K562 (cell line): ENCODE results near the gene C18orf63. TPM values are rescaled to one million over a fixed set of nuclear protein-coding genes. Genes with fewer than 3 reads are reported as not detected.

Source experiments
- ATAC-seq: fragments of 200-7000 bp; cut with Tn5 transposase; 3 replicates; pipeline ENCODE4 v1.9.1; 2020; ENCODE audit warnings: moderate library complexity
- BruUV-seq: library from RNA; stranded (reverse); fragments of 400-500 nt; replicated peaks from 2 replicates; lab custom pipeline; 2021; lab: Mats Ljungman, UMichigan
- CTCF ChIA-PET: fragments of 300-600 bp; formaldehyde crosslinking; extraction: SDS; loops from one replicate; lab custom pipeline; 2021; ENCODE audit warnings: low intra/inter-chr PET ratio; lab: Yijun Ruan, JAX
- POLR2A ChIA-PET: fragments of 300-600, 350-650 bp; sonication (Branson Sonifier 250); formaldehyde crosslinking; extraction: SDS; loops from one replicate; lab custom pipeline; 2021; ENCODE audit warnings: antibody characterized with exemption, inconsistent platforms; lab: Yijun Ruan, JAX
- DNase-seq, 4 experiments: peaks; one replicate each; pipeline versions ENCODE4 v3.0.0 to v3.0.0-alpha.2; 2011 to 2018; ENCODE audit warnings: low spot score in 3 of 4, mixed read lengths in 3 of 4; ENCODE audit errors: extremely low read depth in 1 of 4
- FAIRE-seq: peaks from 2 replicates; lab custom pipeline; 2011; peaks lifted over from hg19 to GRCh38; lab: Jason Lieb, UNC
- H2AFZ ChIP-seq: 2 replicates; pipeline ENCODE4 v1.6.0; 2011; ENCODE audit warnings: low read depth, low read length, control low read depth, inconsistent platforms
- H3K27ac ChIP-seq: fragments of 200-600 bp; 3 replicates; pipeline ENCODE4 v1.8.0; 2011; ENCODE audit warnings: low read depth, mild to moderate bottlenecking, control low read depth, inconsistent platforms, low read length, moderate library complexity, mixed read lengths; ENCODE audit errors: extremely low read depth
- H3K27me3 ChIP-seq, 2 experiments: fragments of 300-600 bp in 1 of 2; 2 replicates in 1 of 2; 3 replicates in 1 of 2; pipeline versions ENCODE4 v1.6.0 to v1.8.0; 2011; ENCODE audit warnings: inconsistent platforms in 2 of 2, low read length in 2 of 2, mild to moderate bottlenecking in 1 of 2, mixed read lengths in 1 of 2, moderate library complexity in 1 of 2; ENCODE audit not compliant: control insufficient read depth in 2 of 2, insufficient read depth in 2 of 2
- H3K36me3 ChIP-seq: fragments of 300-600 bp; 3 replicates; pipeline ENCODE4 v1.8.0; 2011; ENCODE audit warnings: mild to moderate bottlenecking, low read length, inconsistent platforms; ENCODE audit not compliant: control insufficient read depth, insufficient read depth
- H3K4me1 ChIP-seq, 2 experiments: fragments of 200-600 bp in 1 of 2; replicated peaks in 1 of 2; 2 replicates in 1 of 2; 3 replicates in 1 of 2; pipeline versions ENCODE4 v1.5.1 to v1.8.0; 2011; ENCODE audit warnings: inconsistent platforms in 2 of 2, low read length in 2 of 2, mild to moderate bottlenecking in 1 of 2, mixed read lengths in 1 of 2, moderate library complexity in 1 of 2; ENCODE audit not compliant: control insufficient read depth in 2 of 2, insufficient read depth in 2 of 2
- H3K4me2 ChIP-seq: 2 replicates; pipeline ENCODE4 v1.6.1; 2011; ENCODE audit warnings: low read length, control low read depth, inconsistent platforms, mixed read lengths; ENCODE audit not compliant: insufficient read depth
- H3K4me3 ChIP-seq: fragments of 200-600 bp; sonication (generic), shearing (Covaris generic); 2 replicates; pipeline ENCODE4 v1.5.1; 2016; ENCODE audit warnings: control low read depth, inconsistent platforms
- H3K79me2 ChIP-seq: fragments of 200-600 bp; 3 replicates; pipeline ENCODE4 v1.8.0; 2011; ENCODE audit warnings: low read length, inconsistent platforms; ENCODE audit not compliant: control insufficient read depth, insufficient read depth
- H3K9ac ChIP-seq, 2 experiments: 2 replicates each; pipeline versions ENCODE4 v1.6.0 to v1.6.1; 2011; ENCODE audit warnings: low read depth in 2 of 2, low read length in 2 of 2, control low read depth in 1 of 2, inconsistent platforms in 1 of 2, mild to moderate bottlenecking in 1 of 2, mixed read lengths in 1 of 2; ENCODE audit not compliant: insufficient read depth in 1 of 2
- H3K9me1 ChIP-seq: one replicate; pipeline ENCODE4 v1.6.0; 2011; ENCODE audit warnings: inconsistent platforms, mild to moderate bottlenecking, low read length, moderate library complexity; ENCODE audit not compliant: control insufficient read depth, insufficient read depth
- H3K9me3 ChIP-seq: replicated peaks from 2 replicates; pipeline ENCODE4 v1.5.1; 2011; ENCODE audit warnings: low read depth, low read length, inconsistent platforms; ENCODE audit not compliant: control insufficient read depth, insufficient read depth
- H4K20me1 ChIP-seq: replicated peaks from 2 replicates; pipeline ENCODE4 v1.6.1; 2011; ENCODE audit warnings: low read length, inconsistent platforms, mixed read lengths; ENCODE audit not compliant: control insufficient read depth, insufficient read depth
- CEBPB ChIP-seq: fragments of 450-650 bp; IDR thresholded peaks from 2 replicates; pipeline ENCODE4 v1.6.1; 2016; ENCODE audit warnings: missing genetic modification characterization, missing compliant biosample characterization
- CHD4 ChIP-seq: fragments of 200-600 bp; sonication (generic); IDR thresholded peaks from 3 replicates; pipeline ENCODE4 v1.6.1; 2012; ENCODE audit warnings: low read depth, mild to moderate bottlenecking, mixed read lengths, low read length, inconsistent platforms; ENCODE audit not compliant: insufficient read depth, insufficient replicate concordance, poor library complexity, severe bottlenecking
- IRF9 ChIP-seq: fragments of 450-650 bp; IDR thresholded peaks from 2 replicates; pipeline ENCODE4 v1.6.1; 2016; ENCODE audit warnings: missing biosample characterization, missing genetic modification characterization
- PURB ChIP-seq: sonication (generic); formaldehyde crosslinking; IDR thresholded peaks from 2 replicates; pipeline ENCODE4 v1.9.0; 2021; ENCODE audit warnings: low read depth, mild to moderate bottlenecking, missing genetic modification reagents
- SMAD4 ChIP-seq: fragments of 250-450 bp; sonication (Bioruptor Pico); conservative IDR thresholded peaks from 2 replicates; pipeline ENCODE4 v1.8.0; 2021; ENCODE audit warnings: inconsistent platforms, mild to moderate bottlenecking, moderate library complexity
- TBP ChIP-seq: optimal IDR thresholded peaks from 2 replicates; pipeline ENCODE3; 2011; ENCODE audit warnings: low read depth, low read length, improper control_type of control experiment
- TFAM ChIP-seq: fragments of 250-450 bp; sonication (Bioruptor Pico); conservative IDR thresholded peaks from 2 replicates; pipeline ENCODE4 v1.5.0; 2021; ENCODE audit warnings: mild to moderate bottlenecking, moderate library complexity
- ZBTB8A ChIP-seq: fragments of 450-650 bp; IDR thresholded peaks from 2 replicates; pipeline ENCODE4 v1.6.1; 2018; ENCODE audit warnings: mild to moderate bottlenecking, moderate library complexity; ENCODE audit not compliant: partially characterized antibody
- ZKSCAN3 ChIP-seq: fragments of 250-450 bp; sonication (Bioruptor Pico); IDR thresholded peaks from 2 replicates; pipeline ENCODE4 v1.4.0; 2020
- WGBS: fragments of 100-300 bp; shearing (Covaris generic); methylation state at CpG from one replicate; pipeline ENCODE4 v1.1.6; 2016; ENCODE audit warnings: low coverage, mixed read lengths; ENCODE audit not compliant: insufficient coverage; ENCODE audit errors: missing lambda C conversion rate; 5-methylcytosine and 5-hydroxymethylcytosine counted together
- in situ Hi-C: fragments of 300-500 bp; cut with MboI; formaldehyde crosslinking; loops from 4 replicates; pipeline ENCODE4 v1.15.0; 2018; ENCODE audit warnings: inconsistent platforms, mixed read lengths
- intact Hi-C: fragments of 100-400 bp; cut with micrococcal nuclease; formaldehyde crosslinking; loops from 2 replicates; pipeline ENCODE4 v1.14.2; 2022
- polyA plus RNA-seq, 8 experiments: library from polyadenylated mRNA; depleted of rRNA in 4 of 8; stranded (reverse) in 5 of 8; unstranded in 3 of 8; fragments of >200 nt; fragmentation: Nextera tagmentation in 2 of 8; fragmentation: Illumina TruSeq in 1 of 8; extraction: Ambion mirVana in 2 of 8; extraction: Trizol in 1 of 8; gene quantifications; 2 replicates each; pipeline versions ENCODE4 v1.2.1 to v1.2.3, GENCODE V29; 2011 to 2014; ENCODE audit warnings: inconsistent platforms in 1 of 8, missing spikeins in 1 of 8
- total RNA-seq, 7 experiments: library from RNA; depleted of rRNA in 6 of 7; stranded (reverse); fragments of >200 nt in 6 of 7; fragmentation: Illumina TruSeq in 2 of 7; extraction: Trizol in 2 of 7; gene quantifications; 2 replicates each; pipeline versions ENCODE4 v1.2.1 to v1.2.3, GENCODE V29; 2011 to 2021; ENCODE audit warnings: low replicate concordance in 1 of 7

Gene C18orf63
- total and polyA plus RNA-seq, 9 of the 15 experiments (the other 6 are each of a cell fraction or from before 2014, with no cell fraction given) = not detected

GRCh38 chr18:74278058-74278457 lies 37.6 kb upstream of the C18orf63 start:
- H3K79me2 ChIP-seq = no peaks in the 10 kb centered on the region
- CTCF ChIA-PET = no interaction called here

GRCh38 chr18:74278983-74279382 lies 36.7 kb upstream of the C18orf63 start:
- in situ Hi-C loops (no loop called here), intact Hi-C loops (no loop called here)
- DNase-seq = no peak
- no peaks in the 10 kb centered on the region for H4K20me1 ChIP-seq
- H2AFZ ChIP-seq = no peak overlapping the region
- 48% methylated on average over 3 of the region's 7 CpGs for WGBS
- no peaks in the 10 kb centered on the region for H3K27me3 ChIP-seq
- no peak overlapping the region for H3K4me2 ChIP-seq
- no peaks in the 10 kb centered on the region; a peak in 1 of 5 replicates for H3K4me1 ChIP-seq
- H3K9me1 ChIP-seq = no peaks in the 10 kb centered on the region
- no peak for TF ChIP-seq SMAD4
- no peak for TF ChIP-seq ZBTB8A
- TF ChIP-seq PURB = no peak
- TF ChIP-seq ZKSCAN3 = no peak
- no peak for TF ChIP-seq CEBPB (tag)
- no TSS peak for BruUV-seq
- ChIA-PET POLR2A (no interaction called here), CTCF (no interaction called here)
- no peaks in the 10 kb centered on the region for H3K9me3 ChIP-seq
- no peak for ATAC-seq
- no peak overlapping the region for H3K4me3 ChIP-seq
- H3K79me2 ChIP-seq = no peaks in the 10 kb centered on the region
- no peak for FAIRE-seq
- H3K27ac ChIP-seq = no peak overlapping the region
- H3K36me3 ChIP-seq = no peaks in the 10 kb centered on the region
- H3K9ac ChIP-seq = no peak overlapping the region

More at GRCh38 chr18:74278058-74278457, 37.6 kb upstream of the C18orf63 start:
- Histone ChIP-seq H3K36me3 (no peaks in the 10 kb centered on the region), H3K4me1 (no peaks in the 10 kb centered on the region; a peak in 1 of 5 replicates), H4K20me1 (no peaks in the 10 kb centered on the region), H3K4me3 (no peak overlapping the region), H3K27ac (no peak overlapping the region), H3K9me1 (no peaks in the 10 kb centered on the region), H2AFZ (no peak overlapping the region), H3K4me2 (no peak overlapping the region), H3K9ac (no peak overlapping the region), H3K9me3 (no peaks in the 10 kb centered on the region), H3K27me3 (no peaks in the 10 kb centered on the region)
- intact Hi-C loops (no loop called here), in situ Hi-C loops (no loop called here)
- no peak for DNase-seq
- TF ChIP-seq CHD4 = no peak
- no peak for TF ChIP-seq TFAM (CRISPR knock-in tag)
- TF ChIP-seq IRF9 (tag) = no peak
- TF ChIP-seq TBP = no peak
- FAIRE-seq = no peak
- POLR2A ChIA-PET = interaction anchor here (0.6 kb wide), 1 partner anchor 15 kb away, joined by 4 read pairs; no protein-coding TSS in a partner anchor
- WGBS = 32% methylated on average over 4 of the region's 7 CpGs
- ATAC-seq = no peak
- no TSS peak for BruUV-seq
